GM19455 (cell line): Measurements from ENCODE around the gene RNF181.
"Not testable (repeated sequence)": the region's sequence is repeated elsewhere in the genome, so short reads cannot be mapped to it uniquely, and the experiment has no call there.

Experiments used
- ATAC-seq: cut with Tn5 transposase; IDR thresholded peaks from one replicate; pipeline ENCODE4 v1.9.1; 2021; ENCODE audit not compliant: unreplicated experiment

Gene RNF181

DNA sequence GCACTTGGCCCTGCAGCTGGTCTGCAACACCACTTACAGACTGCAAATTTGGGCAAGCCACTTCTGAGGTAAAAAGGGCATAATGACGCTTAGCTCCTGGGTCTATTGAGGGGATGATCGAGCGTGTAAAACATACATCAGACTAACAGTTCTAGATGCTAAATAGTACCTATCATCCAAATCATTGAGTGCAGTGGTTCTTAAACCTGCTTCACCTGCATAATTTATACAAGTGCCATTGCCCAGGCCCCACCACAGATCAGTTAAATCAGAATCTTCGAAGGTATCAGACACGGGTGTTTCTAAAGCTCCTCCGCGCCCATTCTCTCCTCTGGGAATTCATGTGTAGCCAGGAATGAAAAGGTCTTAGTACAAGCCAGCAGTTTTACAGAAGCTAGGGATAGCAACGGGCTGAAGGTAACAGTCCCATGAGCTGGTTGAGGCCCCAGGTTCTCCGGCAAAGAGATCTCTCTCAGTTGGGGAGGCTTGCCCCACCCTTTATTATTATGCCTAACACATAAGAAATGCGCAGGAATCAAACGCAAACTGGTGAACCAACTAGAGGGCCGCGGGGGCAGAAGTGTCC lies 737 bp upstream of the RNF181 start:
- ATAC-seq: no peak

GRCh38 chr2:85596026-85596333 lies 435 bp downstream of the RNF181 start:
- ATAC-seq: no peak

DNA sequence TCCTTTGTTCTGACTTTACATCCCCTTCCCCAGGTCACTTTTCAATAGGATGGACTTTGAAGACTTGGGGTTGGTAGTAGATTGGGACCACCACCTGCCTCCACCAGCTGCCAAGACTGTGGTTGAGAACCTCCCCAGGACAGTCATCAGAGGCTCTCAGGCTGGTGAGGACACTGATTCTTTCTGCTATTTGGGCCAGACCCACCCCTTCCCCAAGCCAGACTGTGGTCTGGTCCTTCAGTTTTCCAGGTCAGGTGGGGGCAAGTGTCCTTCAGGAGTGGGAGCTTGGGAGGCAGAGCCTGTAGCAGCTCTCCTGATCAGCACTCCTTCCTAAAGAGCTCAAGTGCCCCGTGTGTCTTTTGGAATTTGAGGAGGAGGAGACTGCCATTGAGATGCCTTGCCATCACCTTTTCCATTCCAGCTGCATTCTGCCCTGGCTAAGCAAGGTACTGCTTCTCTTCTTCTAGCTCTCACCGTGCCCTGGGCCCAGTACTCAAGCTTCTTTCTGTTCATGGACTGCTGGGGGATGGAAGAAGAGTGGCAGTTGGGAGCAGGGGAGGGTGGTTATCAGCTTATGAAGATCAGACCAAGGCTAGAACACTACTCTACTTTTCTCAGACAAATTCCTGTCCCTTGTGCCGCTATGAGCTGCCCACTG lies 1.1 kb downstream of the RNF181 start:
- no peak for ATAC-seq

- no peak for ATAC-seq
Observed at GRCh38 chr2:85597241-85597640, 1.7 kb downstream of the RNF181 start.

DNA sequence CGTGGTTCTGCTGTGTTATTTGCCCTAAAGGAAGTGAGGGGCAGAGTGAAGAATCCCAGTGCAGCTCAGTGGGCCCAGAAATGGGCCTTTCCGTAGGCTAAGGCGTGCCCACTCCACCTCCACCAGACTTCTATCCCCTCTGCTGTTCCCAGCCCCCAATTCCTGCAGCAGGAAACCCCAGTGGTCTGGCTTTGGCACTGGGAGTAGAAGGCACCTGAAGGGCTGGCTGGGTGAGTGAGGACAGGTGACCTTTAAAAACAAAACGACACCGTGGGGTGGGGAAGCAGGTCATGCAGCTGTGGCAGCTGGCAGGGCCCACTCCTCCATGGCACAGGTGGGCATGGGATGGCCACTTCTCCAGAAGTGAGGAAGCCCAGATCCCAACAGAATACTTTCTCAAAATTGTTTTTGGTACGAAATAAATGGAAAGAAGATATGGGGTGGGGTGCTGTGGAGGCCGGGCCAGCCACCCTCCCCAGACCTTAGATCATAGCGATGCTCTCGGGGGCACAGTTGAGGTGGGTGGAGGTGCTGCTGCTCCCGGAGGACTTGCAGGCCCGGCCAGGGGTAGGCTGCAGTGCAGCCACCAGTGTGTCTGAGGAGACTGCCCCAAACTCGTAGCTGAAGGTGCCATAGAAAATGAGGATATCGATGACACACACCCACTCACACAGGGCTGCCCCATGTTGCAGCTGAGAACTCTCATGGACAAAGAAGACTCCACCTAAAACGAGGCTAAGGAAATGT lies 3.2 kb downstream of the RNF181 start:
- no peak for ATAC-seq

DNA sequence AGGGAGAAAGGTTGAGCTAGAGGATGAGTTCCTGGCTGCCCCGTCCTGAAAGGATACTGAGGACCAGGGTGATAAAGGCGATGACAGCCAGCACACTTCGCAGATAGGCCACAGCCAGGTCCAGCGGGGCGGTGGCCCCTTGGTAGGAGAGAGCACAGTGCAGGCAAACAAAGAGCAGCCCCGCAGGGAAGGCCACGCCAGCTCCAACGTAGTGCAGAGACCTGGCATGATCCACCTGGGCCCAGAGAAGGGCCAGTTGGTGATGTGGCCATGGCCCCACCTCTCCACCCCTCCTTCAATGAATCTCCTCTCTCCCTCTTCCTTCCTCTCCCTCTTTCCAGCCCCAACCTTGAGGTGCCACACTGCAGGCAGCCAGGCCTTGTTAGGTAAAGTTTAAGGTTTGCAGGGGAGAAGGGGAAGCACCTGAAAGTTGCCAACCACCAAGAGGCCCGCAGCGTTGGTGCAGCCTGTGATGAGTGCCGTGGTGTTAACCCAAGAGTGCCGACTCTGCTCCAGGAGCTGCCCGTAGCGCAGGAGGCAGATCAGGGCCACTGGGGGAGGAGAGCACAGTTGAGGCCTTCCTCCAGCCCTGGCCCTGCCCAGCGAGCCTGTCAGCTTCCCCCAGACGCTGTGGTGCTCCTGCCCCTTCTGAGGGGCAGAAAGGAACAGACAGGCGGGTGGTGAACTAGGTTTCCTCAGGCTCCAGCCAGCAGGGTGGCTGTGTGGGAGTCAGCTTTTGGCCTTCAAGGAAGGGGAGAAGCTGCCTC lies 4.1 kb downstream of the RNF181 start:
- ATAC-seq: no peak

- ATAC-seq: no peak
Observed at GRCh38 chr2:85600235-85600575, 4.7 kb downstream of the RNF181 start.

DNA sequence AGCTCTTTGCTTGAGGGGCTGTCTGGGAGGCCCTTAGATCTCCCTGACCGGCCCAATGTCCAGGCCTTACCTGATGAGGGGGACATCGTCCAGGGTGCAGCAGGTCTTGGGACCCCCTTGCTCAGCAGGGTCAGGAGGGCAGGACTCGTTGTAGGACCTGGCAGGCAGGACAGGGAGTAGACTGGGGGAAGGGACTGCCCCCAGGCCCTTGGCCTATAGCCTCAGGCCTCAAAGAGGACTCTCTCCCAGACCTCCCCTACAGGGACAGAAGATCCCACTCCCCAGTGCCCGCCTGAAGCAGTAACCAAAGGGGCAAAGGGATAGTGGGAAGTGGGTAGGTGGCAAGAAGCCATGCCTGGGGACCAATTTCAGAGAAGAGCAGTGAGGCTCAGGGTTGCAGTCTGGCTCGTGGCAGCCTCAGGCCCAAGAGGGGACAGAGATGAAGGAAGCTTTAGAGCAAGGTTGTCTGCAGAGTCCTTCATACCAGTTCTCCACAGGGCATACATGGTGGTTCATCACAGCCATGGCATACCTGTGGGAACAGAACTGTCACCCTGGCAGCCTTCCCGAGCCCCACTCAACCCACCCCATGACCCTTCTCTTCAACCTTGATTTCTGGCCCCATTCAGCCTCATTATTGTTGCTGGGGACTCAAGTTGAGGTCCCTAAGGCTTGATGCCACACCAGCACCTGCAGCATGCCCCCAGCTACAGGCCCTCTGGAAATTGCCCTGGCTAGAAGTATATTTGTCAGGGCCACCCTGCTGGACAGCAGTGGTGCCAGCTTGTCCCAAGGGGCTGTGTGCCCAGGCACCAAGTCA lies 5.6 kb downstream of the RNF181 start:
- no peak for ATAC-seq

DNA sequence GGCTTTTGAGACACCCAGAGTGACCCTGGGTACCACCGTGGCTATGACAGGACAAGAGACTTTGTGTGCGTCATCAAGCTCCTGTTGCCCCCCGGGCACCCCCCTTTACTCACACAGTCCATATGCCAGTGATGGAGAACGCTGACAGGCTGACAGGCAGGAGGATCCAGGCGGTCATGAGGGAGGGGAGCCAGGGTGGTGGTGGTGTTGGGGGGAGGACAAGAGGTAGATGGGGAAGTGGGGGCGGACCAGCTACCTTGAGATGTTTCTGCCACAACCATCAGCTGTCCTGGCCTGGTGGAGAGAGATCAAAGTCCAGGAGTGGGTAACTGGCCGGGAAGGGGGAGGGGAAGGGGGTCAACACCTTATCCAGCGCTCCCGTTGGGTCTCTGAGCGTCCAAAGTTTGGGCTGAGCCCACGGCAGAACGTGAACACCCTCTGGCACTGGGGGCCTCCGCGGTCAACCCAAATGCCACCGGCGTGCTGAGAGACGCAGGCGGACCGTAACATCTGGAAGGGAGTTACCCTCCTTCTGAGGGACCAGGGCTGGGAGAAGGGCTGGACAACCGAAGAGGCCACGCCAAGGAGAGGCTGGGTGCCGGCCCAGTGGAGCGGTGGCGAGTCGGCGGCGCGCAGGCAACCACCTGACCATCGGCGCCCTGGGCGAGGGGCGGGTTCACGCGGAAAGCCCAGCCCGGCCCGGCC lies 6.4 kb downstream of the RNF181 start:
- peak; percentile 40 for ATAC-seq

- ATAC-seq: peak; percentile 93
Observed at GRCh38 chr2:85602476-85603234, 7.1 kb downstream of the RNF181 start, which contains the start of gene TMEM150A. TSS of gene TMEM150A (minus strand) at chr2:85602698. CDS start at chr2:85601948, 750 bp downstream.

GRCh38 chr2:85604133-85604444 lies 8.5 kb downstream of the RNF181 start:
- ATAC-seq: not testable (repeated sequence)

- ATAC-seq: no peak
Observed at GRCh38 chr2:85604568-85605339, 9.2 kb downstream of the RNF181 start.

DNA sequence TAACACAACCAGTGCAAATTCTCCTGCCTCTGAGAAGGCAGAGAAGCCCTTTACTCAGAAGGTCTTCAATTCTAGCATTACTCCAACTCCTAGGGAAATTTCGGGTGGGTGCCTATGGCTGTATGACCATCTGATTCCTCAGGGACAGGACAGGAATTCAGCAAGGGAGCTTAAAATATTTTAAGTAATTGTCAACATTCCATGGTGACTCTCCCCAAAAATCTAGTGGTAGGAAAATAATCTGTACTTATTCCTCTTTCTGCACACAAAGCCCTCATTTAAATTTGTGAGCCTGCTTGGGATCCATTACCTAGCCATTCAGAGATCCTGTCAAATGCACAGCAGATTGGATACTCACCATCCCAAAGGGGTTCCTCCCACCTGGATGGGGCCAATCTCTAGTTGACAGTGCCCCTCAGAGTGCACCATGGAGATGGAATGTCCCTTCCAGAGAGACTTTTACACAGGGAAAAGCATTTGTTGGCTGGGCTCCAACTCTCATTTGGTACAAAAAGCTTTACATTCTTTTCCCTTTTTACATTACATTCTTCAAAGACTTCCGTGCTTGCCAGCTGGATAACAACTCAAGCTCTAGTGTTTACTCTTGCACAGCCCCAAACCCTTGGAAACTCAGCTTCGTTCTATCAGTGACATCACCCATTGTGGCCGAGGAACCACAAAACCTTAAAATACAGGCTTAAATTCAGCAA lies 10.0 kb downstream of the RNF181 start:
- ATAC-seq: no peak

DNA sequence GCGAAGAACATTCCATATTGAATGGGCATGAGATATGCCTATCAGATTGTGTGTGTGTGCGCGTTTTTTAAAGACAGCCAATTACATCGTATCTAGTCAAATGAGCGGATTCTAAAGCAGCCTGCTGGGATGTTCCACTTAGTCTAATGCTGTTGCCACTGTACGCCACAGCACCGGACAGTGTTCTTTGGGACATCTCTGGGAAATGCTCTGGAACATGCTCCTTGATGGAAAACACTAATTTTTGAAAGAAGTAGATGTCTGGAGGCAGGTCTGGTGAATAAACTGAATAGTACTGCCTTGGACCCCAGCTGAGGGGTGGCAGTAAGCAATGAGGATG lies 10.5 kb downstream of the RNF181 start:
- no peak for ATAC-seq

GRCh38 chr2:85607268-85608215 lies 12.0 kb downstream of the RNF181 start:
- ATAC-seq: no peak

DNA sequence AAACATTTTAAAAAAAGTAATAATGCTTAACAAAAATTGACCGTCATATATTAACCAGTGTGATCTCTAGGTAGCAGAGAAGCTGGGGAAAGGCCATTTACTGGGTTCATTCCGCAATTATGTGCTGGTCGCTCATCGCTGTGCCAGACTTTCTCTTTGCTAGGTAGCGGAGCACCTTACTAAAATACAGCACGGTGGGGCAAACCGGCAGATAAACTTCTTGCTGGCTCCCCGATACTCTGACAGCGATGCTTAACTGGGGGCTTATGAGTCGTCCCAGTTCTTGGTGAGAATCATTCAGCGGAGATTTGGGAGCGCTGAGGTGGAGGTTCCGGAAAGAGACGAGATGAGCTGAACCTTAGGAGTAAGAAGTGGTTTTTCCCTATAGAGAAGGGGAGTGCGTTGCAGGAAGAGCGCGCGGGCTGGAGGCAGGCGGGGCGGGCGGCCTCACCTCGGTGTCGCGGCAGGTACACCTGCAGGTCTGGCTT lies 15.7 kb downstream of the RNF181 start:
- ATAC-seq: no peak
